Lower leg skin (tissue), 3 donors: ENCODE results near the gene SURF2.

Experiments used
- CTCF ChIP-seq, 3 donors: fragments of 450-650 bp; IDR thresholded peaks; one replicate each; pipeline ENCODE4 v1.5.1; 2016; ENCODE audit warnings: antibody characterized with exemption in 3 of 3, mild to moderate bottlenecking in 3 of 3, moderate library complexity in 2 of 3
- POLR2A ChIP-seq, 2 donors: fragments of 450-650 bp; IDR thresholded peaks; one replicate each; pipeline ENCODE4 v1.6.1; 2016 to 2017; ENCODE audit warnings: antibody characterized with exemption in 2 of 2, mild to moderate bottlenecking in 1 of 2, moderate library complexity in 1 of 2

GRCh38 chr9:133357656-133358055 lies 1.3 kb downstream of the SURF2 start:
- no peak for TF ChIP-seq CTCF (IDR thresholded peaks at IDR 0.05)
- TF ChIP-seq POLR2A (IDR thresholded peaks at IDR 0.05) = no peak
